Measurements from ENCODE around the gene KCNJ12. TPM values are rescaled to one million over a fixed set of nuclear protein-coding genes. Genes with fewer than 3 reads are reported as not detected.

KCNJ12 gene
- total RNA-seq, 6 donors from 2014 or later, result 1.2 to 3.8 (median 2.0) TPM

GRCh38 chr17:21356537-21357127, 19.5 kb upstream of the KCNJ12 start:
- Histone ChIP-seq H3K27ac (no peak overlapping the region), H3K4me3 (no peak overlapping the region), H3K9me3 (no peaks in the 10 kb centered on the region), H3K36me3 (no peaks in the 10 kb centered on the region), H3K27me3 (no peaks in the 10 kb centered on the region), H3K4me1 (peaks cover 5 to 14% (median 8%) of the 10 kb centered on the region in 4 donors)
- TF ChIP-seq EP300 (IDR thresholded peaks at IDR 0.05) (no peak), POLR2AphosphoS5 (IDR thresholded peaks at IDR 0.05) (no peak), CTCF (IDR thresholded peaks at IDR 0.05) (no peak), POLR2A (IDR thresholded peaks at IDR 0.05) (no peak)
- DNase-seq (no peak), ATAC-seq (ENCODE audit: low FRiP score in 2 of 2) (no peak)
- WGBS, 2 donors, result 89 to 92% methylated on average over 2 of the region's 2 CpGs

DNA sequence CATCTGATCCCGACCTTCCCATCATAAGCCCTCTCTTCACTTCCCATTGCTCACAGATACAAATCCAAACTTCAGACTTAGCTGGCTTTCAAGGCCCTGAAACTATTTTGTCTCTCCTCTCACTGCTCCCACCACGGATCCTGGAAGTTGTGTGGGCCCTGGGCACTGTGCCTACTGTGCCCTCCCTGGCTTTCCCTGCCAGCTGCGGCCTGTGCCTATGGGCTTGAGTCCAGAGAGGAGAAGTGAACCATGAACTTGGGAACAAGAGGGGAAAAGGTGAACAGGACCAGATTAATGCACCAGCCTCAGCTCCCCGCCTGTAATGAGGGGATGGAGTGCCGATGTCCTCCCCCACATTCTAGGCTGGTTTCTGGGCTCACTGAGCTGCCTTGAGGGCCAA, 18.9 kb upstream of the KCNJ12 start:
- Histone ChIP-seq H3K27me3 (no peaks in the 10 kb centered on the region), H3K27ac (no peak overlapping the region), H3K4me1 (peaks cover 5 to 14% (median 8%) of the 10 kb centered on the region in 4 donors), H3K36me3 (no peaks in the 10 kb centered on the region), H3K4me3 (no peak overlapping the region), H3K9me3 (no peaks in the 10 kb centered on the region)
- ATAC-seq (ENCODE audit: low FRiP score in 2 of 2), result no peak
- 88 to 95% methylated on average over 4 to 5 of the region's 5 CpGs for WGBS, 2 donors
- TF ChIP-seq POLR2AphosphoS5 (IDR thresholded peaks at IDR 0.05), result no peak
- no peak for TF ChIP-seq EP300 (IDR thresholded peaks at IDR 0.05)
- TF ChIP-seq POLR2A (IDR thresholded peaks at IDR 0.05), result no peak
- TF ChIP-seq CTCF (IDR thresholded peaks at IDR 0.05), result no peak
- no peak for DNase-seq

- TF ChIP-seq POLR2A (IDR thresholded peaks at IDR 0.05), result no peak
- no peak for TF ChIP-seq CTCF (IDR thresholded peaks at IDR 0.05)
- TF ChIP-seq EP300 (IDR thresholded peaks at IDR 0.05), result no peak
- no peak for TF ChIP-seq POLR2AphosphoS5 (IDR thresholded peaks at IDR 0.05)
- 56 to 70% methylated on average over 3 to 10 of the region's 10 CpGs for WGBS, 2 donors
- ATAC-seq (ENCODE audit: low FRiP score in 2 of 2), result no peak
- no peak overlapping the region for H3K4me3 ChIP-seq
- no peaks in the 10 kb centered on the region for H3K36me3 ChIP-seq
- no peak overlapping the region for H3K27ac ChIP-seq
- peaks cover 5 to 14% (median 8%) of the 10 kb centered on the region in 4 donors for H3K4me1 ChIP-seq
- no peaks in the 10 kb centered on the region for H3K9me3 ChIP-seq
- no peaks in the 10 kb centered on the region for H3K27me3 ChIP-seq
- DNase-seq, result no peak
Observed at GRCh38 chr17:21357696-21358656, 18.2 kb upstream of the KCNJ12 start.

GRCh38 chr17:21358682-21359482, 17.3 kb upstream of the KCNJ12 start:
- H3K27ac ChIP-seq, result no peak overlapping the region
- DNase-seq (no peak), ATAC-seq (ENCODE audit: low FRiP score in 2 of 2) (peak; percentile 65 to 86)
- peaks cover 5 to 14% (median 8%) of the 10 kb centered on the region in 4 donors for H3K4me1 ChIP-seq
- TF ChIP-seq EP300 (IDR thresholded peaks at IDR 0.05), result peak in 1 of 4 donors; percentile 33
- no peak for TF ChIP-seq POLR2AphosphoS5 (IDR thresholded peaks at IDR 0.05)
- no peak overlapping the region for H3K4me3 ChIP-seq
- WGBS, 2 donors, result 56 to 61% methylated on average over 7 to 12 of the region's 12 CpGs
- no peaks in the 10 kb centered on the region for H3K9me3 ChIP-seq
- H3K36me3 ChIP-seq, result no peaks in the 10 kb centered on the region
- no peaks in the 10 kb centered on the region for H3K27me3 ChIP-seq

DNA sequence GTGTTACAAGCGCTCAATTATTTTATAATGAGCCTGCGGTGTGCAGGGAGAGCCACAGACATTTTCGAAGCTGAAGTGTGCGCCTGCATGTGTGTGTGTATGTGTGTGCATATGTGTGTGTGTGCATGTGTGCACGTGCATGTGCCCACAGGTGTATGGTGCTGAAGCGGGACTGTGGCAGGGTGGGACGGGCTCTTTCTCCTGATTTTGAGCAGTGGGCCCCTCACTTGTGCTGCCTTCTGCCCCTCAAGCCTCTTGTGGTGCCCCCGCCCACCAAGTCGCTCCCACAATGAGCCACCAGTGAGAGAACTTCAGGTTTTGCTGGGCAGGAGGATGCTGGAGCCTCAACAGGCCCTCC, 16.7 kb upstream of the KCNJ12 start:
- Histone ChIP-seq H3K36me3 (no peaks in the 10 kb centered on the region), H3K4me1 (peaks cover 5 to 14% (median 8%) of the 10 kb centered on the region in 4 donors), H3K27ac (no peak overlapping the region), H3K9me3 (no peaks in the 10 kb centered on the region), H3K27me3 (no peaks in the 10 kb centered on the region), H3K4me3 (no peak overlapping the region)
- peak in 1 of 2 donors; percentile 2 for ATAC-seq (ENCODE audit: low FRiP score in 2 of 2)
- no peak for TF ChIP-seq POLR2A (IDR thresholded peaks at IDR 0.05)
- no peak for TF ChIP-seq EP300 (IDR thresholded peaks at IDR 0.05)
- no peak for TF ChIP-seq CTCF (IDR thresholded peaks at IDR 0.05)
- TF ChIP-seq POLR2AphosphoS5 (IDR thresholded peaks at IDR 0.05), result no peak
- no peak for DNase-seq
- 81 to 82% methylated on average over 9 of the region's 9 CpGs for WGBS, 2 donors
